Measurements from ENCODE around the gene TMEM245. TPM values are rescaled to one million over a fixed set of nuclear protein-coding genes. Genes with fewer than 3 reads are reported as not detected.

The TMEM245 gene
- total RNA-seq, 1 donor from 2014 or later = 92.1 TPM

DNA sequence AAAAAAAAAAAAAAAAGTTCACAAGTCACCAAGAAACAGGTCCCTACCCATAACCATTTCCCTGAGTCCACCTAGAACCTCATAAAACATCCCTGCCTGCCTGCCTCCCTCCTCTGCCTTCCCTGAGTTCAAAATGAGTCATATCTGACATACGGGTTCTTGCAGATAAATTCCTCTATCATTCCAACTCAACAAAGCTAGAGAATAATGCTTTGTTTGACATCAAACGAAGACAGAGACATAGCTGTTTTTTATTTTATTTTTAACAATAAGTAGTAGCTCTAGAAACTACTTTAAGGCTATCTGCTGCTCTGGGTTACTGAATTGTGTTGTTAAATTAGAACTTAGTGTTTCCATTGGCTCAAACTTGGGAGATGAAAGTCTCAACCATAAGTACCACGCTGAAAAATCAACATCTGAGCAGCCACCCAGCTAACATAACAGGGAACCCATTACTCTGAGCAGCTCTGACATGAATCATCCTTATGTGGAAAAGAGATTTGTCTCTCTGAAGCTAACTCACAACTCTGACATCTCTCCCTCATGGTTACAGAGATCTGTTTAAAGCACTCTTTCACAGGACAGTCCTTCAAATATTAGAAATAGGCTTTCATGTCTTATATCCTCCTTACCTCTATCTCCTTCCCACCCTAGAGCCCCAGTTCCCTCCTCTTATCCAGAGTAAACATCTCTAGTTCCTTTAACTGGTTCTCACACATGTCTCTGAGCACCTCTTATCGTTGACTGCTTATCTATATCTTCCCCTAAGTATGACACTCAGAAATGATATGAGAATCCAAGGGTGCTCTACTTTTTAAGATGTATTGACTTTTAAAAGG, 12.1 kb downstream of the TMEM245 start:
- H3K9me3 ChIP-seq = no peaks in the 10 kb centered on the region
- H3K27ac ChIP-seq = peak overlapping the region; percentile 75
- no peaks in the 10 kb centered on the region for H3K27me3 ChIP-seq
- TF ChIP-seq, protein P1, sequence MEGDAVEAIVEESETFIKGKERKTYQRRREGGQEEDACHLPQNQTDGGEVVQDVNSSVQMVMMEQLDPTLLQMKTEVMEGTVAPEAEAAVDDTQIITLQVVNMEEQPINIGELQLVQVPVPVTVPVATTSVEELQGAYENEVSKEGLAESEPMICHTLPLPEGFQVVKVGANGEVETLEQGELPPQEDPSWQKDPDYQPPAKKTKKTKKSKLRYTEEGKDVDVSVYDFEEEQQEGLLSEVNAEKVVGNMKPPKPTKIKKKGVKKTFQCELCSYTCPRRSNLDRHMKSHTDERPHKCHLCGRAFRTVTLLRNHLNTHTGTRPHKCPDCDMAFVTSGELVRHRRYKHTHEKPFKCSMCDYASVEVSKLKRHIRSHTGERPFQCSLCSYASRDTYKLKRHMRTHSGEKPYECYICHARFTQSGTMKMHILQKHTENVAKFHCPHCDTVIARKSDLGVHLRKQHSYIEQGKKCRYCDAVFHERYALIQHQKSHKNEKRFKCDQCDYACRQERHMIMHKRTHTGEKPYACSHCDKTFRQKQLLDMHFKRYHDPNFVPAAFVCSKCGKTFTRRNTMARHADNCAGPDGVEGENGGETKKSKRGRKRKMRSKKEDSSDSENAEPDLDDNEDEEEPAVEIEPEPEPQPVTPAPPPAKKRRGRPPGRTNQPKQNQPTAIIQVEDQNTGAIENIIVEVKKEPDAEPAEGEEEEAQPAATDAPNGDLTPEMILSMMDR (IDR thresholded peaks at IDR 0.05) = no peak
- ATAC-seq = peak; percentile 57
- no peak for DNase-seq
- peaks cover 20% of the 10 kb centered on the region for H3K36me3 ChIP-seq
- H3K4me1 ChIP-seq = peaks cover 54% of the 10 kb centered on the region
- intact Hi-C loops (cut with DNase I) = no loop called here
- H3K4me3 ChIP-seq = no peak overlapping the region

DNA sequence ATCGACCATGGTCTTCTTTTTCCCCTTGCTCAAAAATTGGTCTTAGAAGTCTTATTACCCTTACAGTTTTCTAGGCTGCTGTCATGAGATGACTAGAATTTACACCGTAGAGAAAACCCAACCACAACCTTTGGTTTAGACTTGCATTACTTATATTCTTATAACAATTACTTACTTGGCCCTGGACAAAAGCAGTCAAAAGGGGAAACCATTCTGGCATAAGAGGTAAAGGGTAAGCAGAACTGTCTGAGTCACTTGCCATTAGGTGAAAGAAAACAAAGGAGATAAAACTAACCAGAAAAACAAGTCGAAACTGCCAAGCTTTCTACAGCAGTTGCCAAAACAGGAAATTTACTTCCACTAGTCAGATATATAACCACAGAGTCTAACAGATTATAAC, 17.9 kb downstream of the TMEM245 start:
- intact Hi-C loops (cut with DNase I) = no loop called here

DNA sequence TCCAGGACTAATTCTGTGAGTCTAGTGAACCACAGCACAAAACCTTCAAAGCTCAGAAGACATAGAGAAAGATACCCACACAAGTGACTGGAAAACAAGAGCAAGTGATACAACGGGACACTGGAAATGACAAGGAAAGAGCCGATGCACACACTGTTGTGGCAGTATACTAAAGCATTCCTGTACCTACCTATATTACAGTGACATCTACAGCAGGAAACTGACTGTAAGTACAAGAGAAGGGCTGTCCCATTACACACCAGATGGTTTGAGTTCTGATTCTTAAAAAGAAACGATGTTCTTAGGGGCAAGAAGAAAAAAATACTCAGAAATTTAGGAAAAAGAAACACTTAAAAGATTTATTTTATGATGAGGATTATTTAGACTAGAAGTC, 18.5 kb downstream of the TMEM245 start:
- H3K4me3 ChIP-seq = no peak overlapping the region
- ATAC-seq (no peak), DNase-seq (no peak)
- no peaks in the 10 kb centered on the region for H3K27me3 ChIP-seq
- TF ChIP-seq, protein P1 (IDR thresholded peaks at IDR 0.05) = no peak
- peaks cover 24% of the 10 kb centered on the region for H3K36me3 ChIP-seq
- intact Hi-C loops (cut with DNase I) = no loop called here
- no peaks in the 10 kb centered on the region for H3K9me3 ChIP-seq
- no peak overlapping the region for H3K27ac ChIP-seq
- peaks cover 56% of the 10 kb centered on the region for H3K4me1 ChIP-seq

More for the DNA sequence above, 17.9 kb downstream of the TMEM245 start:
- Histone ChIP-seq H3K9me3 (no peaks in the 10 kb centered on the region), H3K4me3 (no peak overlapping the region), H3K27ac (peak overlapping the region; percentile 28), H3K36me3 (peaks cover 24% of the 10 kb centered on the region), H3K4me1 (peaks cover 54% of the 10 kb centered on the region), H3K27me3 (no peaks in the 10 kb centered on the region)
- no peak for DNase-seq
- ATAC-seq = peak; percentile 30
- TF ChIP-seq, protein P1 (IDR thresholded peaks at IDR 0.05) = no peak

DNA sequence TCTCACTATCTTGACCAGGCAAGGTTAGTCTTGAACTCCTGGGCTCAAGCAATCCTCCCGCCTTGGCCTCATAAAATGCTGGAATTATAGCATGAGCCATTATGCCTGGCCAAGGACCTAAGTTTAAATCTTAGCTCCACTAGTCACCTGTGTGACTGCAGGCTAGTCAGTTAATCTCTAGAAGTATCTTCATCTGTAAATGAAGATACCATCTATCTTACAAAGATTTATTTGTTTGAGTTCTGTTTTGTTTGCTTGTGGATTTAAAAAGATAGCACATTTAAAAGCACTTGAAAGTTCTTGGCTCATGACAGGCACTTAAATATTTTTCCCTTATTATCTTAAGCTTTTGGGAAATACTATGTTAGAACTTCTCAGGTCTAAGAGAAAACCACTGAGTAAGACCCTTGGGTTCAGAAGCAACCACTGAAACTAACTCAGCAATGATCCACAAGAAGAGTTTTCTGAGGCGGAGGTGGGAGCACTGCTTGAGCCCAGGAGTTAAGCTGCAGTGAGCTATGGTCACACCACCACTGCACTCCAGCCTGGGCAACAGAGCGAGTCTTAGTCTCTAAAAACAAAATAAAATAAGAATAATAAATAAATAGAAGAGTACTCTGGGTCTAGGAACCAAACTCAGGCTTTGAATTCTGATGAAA, 19.1 kb downstream of the TMEM245 start:
- no peak overlapping the region for H3K27ac ChIP-seq
- H3K36me3 ChIP-seq = peaks cover 24% of the 10 kb centered on the region
- H3K4me3 ChIP-seq = no peak overlapping the region
- ATAC-seq (no peak), DNase-seq (no peak)
- TF ChIP-seq, protein P1 (IDR thresholded peaks at IDR 0.05) = no peak
- H3K9me3 ChIP-seq = no peaks in the 10 kb centered on the region
- intact Hi-C loops (cut with DNase I) = no loop called here
- no peaks in the 10 kb centered on the region for H3K27me3 ChIP-seq
- peaks cover 61% of the 10 kb centered on the region for H3K4me1 ChIP-seq

DNA sequence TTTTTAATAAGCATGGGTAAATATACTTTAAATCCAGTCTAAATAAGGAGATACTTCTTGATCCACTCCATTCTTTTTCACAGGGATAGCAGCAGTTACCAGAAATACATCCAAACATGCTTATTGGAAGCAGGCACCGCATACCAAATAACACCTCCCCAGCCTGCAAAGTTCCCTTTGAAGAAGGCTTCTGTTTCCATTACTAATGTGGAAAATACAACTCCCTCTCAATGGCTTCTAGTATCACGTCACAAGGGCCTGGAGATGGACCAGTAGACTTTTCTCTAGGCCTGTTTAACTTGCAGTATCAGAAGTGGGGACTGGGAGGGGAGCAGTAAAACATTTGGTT, 20.8 kb downstream of the TMEM245 start:
- intact Hi-C loops (cut with DNase I) = no loop called here
- Histone ChIP-seq H3K4me1 (peaks cover 63% of the 10 kb centered on the region), H3K9me3 (no peaks in the 10 kb centered on the region), H3K36me3 (peaks cover 9% of the 10 kb centered on the region), H3K27me3 (no peaks in the 10 kb centered on the region), H3K27ac (peak overlapping the region; percentile 48), H3K4me3 (no peak overlapping the region)
- ATAC-seq (no peak), DNase-seq (no peak)
- TF ChIP-seq, protein P1 (IDR thresholded peaks at IDR 0.05) = no peak

Measured in upper lobe of right lung (tissue), 1 donor.